Omental fat pad (tissue), 4 donors: Measurements from ENCODE around the gene OR8G1. TPM values are rescaled to one million over a fixed set of nuclear protein-coding genes. Genes with fewer than 3 reads are reported as not detected.

Experiments
- ATAC-seq: fragments of 150-250 bp; one replicate; pipeline ENCODE4 v1.9.1; 2016; ENCODE audit warnings: mild to moderate bottlenecking, moderate library complexity; ENCODE audit not compliant: low FRiP score
- DNase-seq: peaks from one replicate; pipeline ENCODE4 v3.0.0-alpha.2; 2019; ENCODE audit warnings: low spot score
- total RNA-seq, 4 donors: library from RNA; depleted of rRNA; stranded (reverse); fragments of >200 nt; gene quantifications; one replicate each; pipeline ENCODE4 v1.1.0, GENCODE V29; 2016
- TF ChIP-seq, protein P1 (sequence below), 3 donors: fragments of 450-650 bp; IDR thresholded peaks; one replicate each; pipeline ENCODE4 v1.5.1; 2016 to 2017; ENCODE audit warnings: antibody characterized with exemption in 3 of 3, mild to moderate bottlenecking in 3 of 3, moderate library complexity in 2 of 3

OR8G1 gene
- total RNA-seq, 4 donors from 2014 or later: not detected

DNA sequence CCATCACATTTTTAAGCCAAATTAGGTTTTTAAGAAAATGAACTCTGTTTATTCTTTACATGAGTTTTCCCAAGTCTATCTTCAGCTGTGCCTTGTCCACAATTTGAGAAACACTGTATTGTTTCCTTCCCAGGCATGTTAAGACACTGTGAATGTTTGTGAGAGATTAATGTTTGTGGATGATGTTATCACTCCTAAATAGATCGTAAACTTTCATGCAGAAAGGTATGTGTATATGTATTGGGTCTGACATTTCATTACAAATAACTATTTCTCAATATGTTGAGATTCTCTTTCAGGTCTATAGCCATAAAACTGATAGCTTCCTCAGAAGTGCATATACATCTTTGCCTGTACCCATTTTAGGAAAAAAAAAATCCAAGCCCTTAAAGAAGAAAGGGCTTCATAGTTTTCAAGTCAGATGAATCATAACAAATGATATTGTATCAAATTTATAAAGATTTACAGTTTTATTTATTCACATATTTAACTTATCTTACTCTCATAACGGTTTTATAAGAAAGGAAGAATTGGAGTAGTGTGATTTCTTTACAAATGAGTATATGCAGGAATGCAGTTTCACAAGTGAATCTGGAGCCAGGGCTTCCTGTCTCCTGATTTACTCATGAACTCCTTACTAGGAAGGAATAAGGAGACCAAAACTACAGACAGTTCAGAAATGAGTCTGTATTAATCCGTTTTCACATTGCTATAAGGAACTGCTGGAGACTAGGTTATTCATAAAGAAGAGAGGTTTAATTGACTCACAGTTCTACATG, 61.6 kb downstream of the OR8G1 start:
- TF ChIP-seq, protein P1, sequence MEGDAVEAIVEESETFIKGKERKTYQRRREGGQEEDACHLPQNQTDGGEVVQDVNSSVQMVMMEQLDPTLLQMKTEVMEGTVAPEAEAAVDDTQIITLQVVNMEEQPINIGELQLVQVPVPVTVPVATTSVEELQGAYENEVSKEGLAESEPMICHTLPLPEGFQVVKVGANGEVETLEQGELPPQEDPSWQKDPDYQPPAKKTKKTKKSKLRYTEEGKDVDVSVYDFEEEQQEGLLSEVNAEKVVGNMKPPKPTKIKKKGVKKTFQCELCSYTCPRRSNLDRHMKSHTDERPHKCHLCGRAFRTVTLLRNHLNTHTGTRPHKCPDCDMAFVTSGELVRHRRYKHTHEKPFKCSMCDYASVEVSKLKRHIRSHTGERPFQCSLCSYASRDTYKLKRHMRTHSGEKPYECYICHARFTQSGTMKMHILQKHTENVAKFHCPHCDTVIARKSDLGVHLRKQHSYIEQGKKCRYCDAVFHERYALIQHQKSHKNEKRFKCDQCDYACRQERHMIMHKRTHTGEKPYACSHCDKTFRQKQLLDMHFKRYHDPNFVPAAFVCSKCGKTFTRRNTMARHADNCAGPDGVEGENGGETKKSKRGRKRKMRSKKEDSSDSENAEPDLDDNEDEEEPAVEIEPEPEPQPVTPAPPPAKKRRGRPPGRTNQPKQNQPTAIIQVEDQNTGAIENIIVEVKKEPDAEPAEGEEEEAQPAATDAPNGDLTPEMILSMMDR (IDR thresholded peaks at IDR 0.05): no peak
- no peak for DNase-seq

More for the DNA sequence above, 61.6 kb downstream of the OR8G1 start:
- ATAC-seq: no peak

Other genes starting within 250 kb of the OR8G1 start
- gene OR10G6, start 245.9 kb upstream of the OR8G1 start, total RNA-seq: not detected
- gene OR10G4, start 228.1 kb upstream of the OR8G1 start, total RNA-seq: not detected
- not detected for gene OR10G9, start 218.1 kb upstream of the OR8G1 start, total RNA-seq
- gene OR10G8, start 214.3 kb upstream of the OR8G1 start, total RNA-seq: not detected
- gene OR10G7, start 199.8 kb upstream of the OR8G1 start, total RNA-seq: not detected
- 10 to 100 TPM in 3 of 4 donors, 1 to 10 TPM in 1; 9.7 to 19.5 (median 15.0) TPM for gene VWA5A, start 125.6 kb upstream of the OR8G1 start, total RNA-seq
- gene OR10D3, start 57.8 kb upstream of the OR8G1 start, total RNA-seq: not detected
- not detected for gene OR8G5, start 15.3 kb downstream of the OR8G1 start, total RNA-seq
- gene OR8D1, start 72.9 kb downstream of the OR8G1 start, total RNA-seq: not detected
- gene OR8D2, start 79.1 kb downstream of the OR8G1 start, total RNA-seq: not detected
- gene OR8B2, start 143.4 kb downstream of the OR8G1 start, total RNA-seq: not detected
- not detected for gene OR8B3, start 157.9 kb downstream of the OR8G1 start, total RNA-seq
- not detected for gene OR8B4, start 183.8 kb downstream of the OR8G1 start, total RNA-seq
- not detected for gene OR8B8, start 204.6 kb downstream of the OR8G1 start, total RNA-seq